Peyer's patch (tissue), 4 donors: ENCODE data around the gene BANK1.

ENCODE experiments used
- POLR2A ChIP-seq, 2 donors: fragments of 450-650 bp; IDR thresholded peaks; one replicate each; pipeline ENCODE4 v1.5.1; 2017; ENCODE audit warnings: antibody characterized with exemption in 2 of 2, mild to moderate bottlenecking in 2 of 2, moderate library complexity in 2 of 2
- TF ChIP-seq, protein P1 (sequence below), 6 experiments: fragments of 450-650 bp in 4 of 6; fragments of 200-600 bp in 2 of 6; sonication (generic) in 1 of 6; IDR thresholded peaks; one replicate each; pipeline ENCODE4 v1.5.1; 2017 to 2019; ENCODE audit warnings: antibody characterized with exemption in 6 of 6, mild to moderate bottlenecking in 3 of 6, moderate library complexity in 1 of 6

- TF ChIP-seq POLR2A (IDR thresholded peaks at IDR 0.05) = no peak
- TF ChIP-seq, protein P1, sequence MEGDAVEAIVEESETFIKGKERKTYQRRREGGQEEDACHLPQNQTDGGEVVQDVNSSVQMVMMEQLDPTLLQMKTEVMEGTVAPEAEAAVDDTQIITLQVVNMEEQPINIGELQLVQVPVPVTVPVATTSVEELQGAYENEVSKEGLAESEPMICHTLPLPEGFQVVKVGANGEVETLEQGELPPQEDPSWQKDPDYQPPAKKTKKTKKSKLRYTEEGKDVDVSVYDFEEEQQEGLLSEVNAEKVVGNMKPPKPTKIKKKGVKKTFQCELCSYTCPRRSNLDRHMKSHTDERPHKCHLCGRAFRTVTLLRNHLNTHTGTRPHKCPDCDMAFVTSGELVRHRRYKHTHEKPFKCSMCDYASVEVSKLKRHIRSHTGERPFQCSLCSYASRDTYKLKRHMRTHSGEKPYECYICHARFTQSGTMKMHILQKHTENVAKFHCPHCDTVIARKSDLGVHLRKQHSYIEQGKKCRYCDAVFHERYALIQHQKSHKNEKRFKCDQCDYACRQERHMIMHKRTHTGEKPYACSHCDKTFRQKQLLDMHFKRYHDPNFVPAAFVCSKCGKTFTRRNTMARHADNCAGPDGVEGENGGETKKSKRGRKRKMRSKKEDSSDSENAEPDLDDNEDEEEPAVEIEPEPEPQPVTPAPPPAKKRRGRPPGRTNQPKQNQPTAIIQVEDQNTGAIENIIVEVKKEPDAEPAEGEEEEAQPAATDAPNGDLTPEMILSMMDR (IDR thresholded peaks at IDR 0.05) = no peak
Observed at GRCh38 chr4:101787701-101788316, 2.7 kb upstream of the BANK1 start.
